ENCODE data around the gene DDR2.

GRCh38 chr1:162717548-162718184 is 85.4 kb downstream of the DDR2 start:
- TF ChIP-seq NFIC (IDR thresholded peaks at IDR 0.05; ENCODE audit: borderline replicate concordance) (no peak), GABPA (IDR thresholded peaks at IDR 0.05; ENCODE audit: low read depth) (no peak), SMC3 (IDR thresholded peaks at IDR 0.05; ENCODE audit: low read depth, low read length) (no peak)
- TF ChIP-seq, protein P1, sequence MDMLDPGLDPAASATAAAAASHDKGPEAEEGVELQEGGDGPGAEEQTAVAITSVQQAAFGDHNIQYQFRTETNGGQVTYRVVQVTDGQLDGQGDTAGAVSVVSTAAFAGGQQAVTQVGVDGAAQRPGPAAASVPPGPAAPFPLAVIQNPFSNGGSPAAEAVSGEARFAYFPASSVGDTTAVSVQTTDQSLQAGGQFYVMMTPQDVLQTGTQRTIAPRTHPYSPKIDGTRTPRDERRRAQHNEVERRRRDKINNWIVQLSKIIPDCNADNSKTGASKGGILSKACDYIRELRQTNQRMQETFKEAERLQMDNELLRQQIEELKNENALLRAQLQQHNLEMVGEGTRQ (IDR thresholded peaks at IDR 0.05; ENCODE audit: borderline replicate concordance, low read depth, low read length) = no peak
- TF ChIP-seq, protein P2, sequence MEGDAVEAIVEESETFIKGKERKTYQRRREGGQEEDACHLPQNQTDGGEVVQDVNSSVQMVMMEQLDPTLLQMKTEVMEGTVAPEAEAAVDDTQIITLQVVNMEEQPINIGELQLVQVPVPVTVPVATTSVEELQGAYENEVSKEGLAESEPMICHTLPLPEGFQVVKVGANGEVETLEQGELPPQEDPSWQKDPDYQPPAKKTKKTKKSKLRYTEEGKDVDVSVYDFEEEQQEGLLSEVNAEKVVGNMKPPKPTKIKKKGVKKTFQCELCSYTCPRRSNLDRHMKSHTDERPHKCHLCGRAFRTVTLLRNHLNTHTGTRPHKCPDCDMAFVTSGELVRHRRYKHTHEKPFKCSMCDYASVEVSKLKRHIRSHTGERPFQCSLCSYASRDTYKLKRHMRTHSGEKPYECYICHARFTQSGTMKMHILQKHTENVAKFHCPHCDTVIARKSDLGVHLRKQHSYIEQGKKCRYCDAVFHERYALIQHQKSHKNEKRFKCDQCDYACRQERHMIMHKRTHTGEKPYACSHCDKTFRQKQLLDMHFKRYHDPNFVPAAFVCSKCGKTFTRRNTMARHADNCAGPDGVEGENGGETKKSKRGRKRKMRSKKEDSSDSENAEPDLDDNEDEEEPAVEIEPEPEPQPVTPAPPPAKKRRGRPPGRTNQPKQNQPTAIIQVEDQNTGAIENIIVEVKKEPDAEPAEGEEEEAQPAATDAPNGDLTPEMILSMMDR (IDR thresholded peaks at IDR 0.05) = no peak
- TF ChIP-seq, protein P3, sequence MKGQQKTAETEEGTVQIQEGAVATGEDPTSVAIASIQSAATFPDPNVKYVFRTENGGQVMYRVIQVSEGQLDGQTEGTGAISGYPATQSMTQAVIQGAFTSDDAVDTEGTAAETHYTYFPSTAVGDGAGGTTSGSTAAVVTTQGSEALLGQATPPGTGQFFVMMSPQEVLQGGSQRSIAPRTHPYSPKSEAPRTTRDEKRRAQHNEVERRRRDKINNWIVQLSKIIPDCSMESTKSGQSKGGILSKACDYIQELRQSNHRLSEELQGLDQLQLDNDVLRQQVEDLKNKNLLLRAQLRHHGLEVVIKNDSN (IDR thresholded peaks at IDR 0.05; ENCODE audit: borderline replicate concordance, low read depth) = no peak
